SH-SY5Y (cell line): ENCODE measurements around the gene NKD1.

Source experiments
- GATA2 ChIP-seq: IDR thresholded peaks from 2 replicates; pipeline ENCODE4 v1.6.1; 2011; ENCODE audit warnings: mild to moderate bottlenecking, low read depth, low read length
- GATA3 ChIP-seq: IDR thresholded peaks from 2 replicates; pipeline ENCODE4 v1.6.1; 2011; ENCODE audit warnings: low read depth, mild to moderate bottlenecking, low read length, moderate library complexity

The NKD1 gene

DNA sequence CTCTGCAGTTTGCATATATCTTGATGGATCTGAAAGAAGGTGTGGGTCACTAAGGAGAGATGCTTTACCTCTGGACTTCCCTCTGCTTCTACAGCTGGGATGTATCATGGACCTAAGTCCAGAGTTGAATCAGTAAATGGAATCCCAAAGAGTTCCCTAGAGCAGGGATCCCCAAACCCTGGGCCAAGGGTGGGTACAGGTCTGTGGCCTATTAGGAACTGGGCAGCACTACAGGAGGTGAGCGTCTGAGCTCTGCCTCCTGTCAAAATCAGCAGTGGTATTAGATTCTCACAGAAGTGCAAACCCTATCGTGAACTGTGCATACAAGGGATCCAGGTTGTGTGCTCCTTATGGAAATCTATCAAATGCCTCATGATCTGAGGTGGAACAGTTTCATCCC lies 39.3 kb downstream of the NKD1 start:
- TF ChIP-seq GATA3 = no peak
- TF ChIP-seq GATA2 = no peak

DNA sequence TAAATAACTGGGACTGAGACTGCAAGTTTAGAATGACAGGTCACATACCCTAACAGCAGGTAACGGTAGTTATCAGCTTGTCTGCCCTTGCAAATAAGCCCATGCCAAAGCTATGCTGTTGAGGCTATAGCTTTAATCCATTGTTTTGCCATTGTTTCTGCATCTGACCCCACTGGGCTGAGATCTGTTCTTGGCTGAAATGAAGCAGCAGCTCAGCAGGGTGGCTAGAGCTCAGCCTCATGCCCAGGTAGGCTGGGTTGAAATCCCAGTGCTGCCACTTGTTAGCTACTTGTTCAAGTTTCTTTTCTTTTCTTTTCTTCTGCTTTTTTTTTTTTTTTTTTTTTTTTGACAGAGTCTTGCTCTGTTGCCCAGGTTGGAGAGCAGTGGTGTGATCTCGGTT lies 40.1 kb downstream of the NKD1 start:
- TF ChIP-seq GATA3 = no peak
- no peak for TF ChIP-seq GATA2

DNA sequence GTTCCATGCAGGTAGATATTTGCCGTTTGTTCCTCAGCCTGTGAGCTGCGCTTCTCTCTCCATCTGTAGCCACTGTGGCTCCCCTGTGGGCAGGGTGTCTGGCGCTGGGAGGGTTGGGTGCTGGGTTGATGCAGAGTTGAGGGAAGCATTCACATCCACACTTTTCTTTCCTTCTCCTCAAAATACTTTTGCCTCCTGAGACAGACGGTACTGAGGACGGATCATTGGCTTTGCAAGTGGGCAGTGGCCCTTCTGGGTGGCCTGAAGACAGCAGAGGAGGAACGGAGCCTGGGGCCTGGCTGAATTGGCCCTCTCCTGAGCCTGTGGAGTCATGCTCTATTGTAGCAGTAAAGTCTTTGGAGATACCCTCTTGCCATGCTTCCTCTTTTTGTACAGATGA lies 43.0 kb downstream of the NKD1 start:
- no peak for TF ChIP-seq GATA2
- TF ChIP-seq GATA3 = no peak

DNA sequence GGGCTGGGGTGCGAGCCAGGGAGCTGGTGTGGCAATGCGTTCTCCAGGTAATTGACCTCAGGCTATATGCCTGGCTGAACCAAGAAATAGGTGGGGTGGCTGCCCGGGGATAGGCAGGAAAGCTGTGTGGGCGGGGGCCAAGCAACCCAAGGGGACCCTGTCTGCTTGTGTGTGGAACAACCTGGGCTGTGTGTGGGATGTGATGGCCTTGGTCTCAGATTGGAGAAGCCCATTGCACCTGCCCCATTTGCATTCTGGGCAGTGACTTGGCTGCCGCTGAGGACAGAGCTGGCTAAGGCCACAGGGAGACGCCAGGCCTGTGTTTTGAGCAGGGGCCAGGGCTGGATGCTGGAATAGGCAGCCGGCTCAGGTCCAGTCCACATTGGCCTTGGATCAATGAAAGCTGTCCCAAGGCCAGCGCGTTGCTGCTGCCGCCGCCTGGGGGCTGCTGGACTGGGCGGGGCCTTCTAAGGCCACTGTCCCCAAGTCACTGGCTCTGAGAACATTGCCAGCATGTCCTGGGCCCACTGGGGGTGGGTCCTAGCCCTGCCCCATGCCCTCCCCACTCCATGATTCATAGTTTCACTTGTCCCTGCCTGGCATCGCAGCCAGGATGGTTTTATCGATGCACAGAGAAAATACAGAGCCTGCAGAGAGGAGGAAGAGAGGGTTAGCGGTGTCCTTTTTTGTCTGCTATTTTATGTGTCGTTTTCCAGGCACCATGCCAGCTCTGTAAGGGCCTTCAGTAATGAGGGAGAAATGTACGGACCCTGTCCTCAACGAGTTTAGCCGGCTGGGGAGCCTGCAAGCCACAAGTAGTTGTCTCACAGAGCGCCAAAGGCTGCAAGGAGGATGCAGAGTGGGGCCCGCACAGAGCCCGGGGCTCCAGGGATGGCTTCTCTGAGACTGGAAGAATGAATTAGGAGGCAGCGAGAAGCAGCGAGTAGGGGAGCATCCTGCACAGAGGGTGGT lies 43.9 kb downstream of the NKD1 start:
- TF ChIP-seq GATA3 = no peak
- TF ChIP-seq GATA2 = no peak

DNA sequence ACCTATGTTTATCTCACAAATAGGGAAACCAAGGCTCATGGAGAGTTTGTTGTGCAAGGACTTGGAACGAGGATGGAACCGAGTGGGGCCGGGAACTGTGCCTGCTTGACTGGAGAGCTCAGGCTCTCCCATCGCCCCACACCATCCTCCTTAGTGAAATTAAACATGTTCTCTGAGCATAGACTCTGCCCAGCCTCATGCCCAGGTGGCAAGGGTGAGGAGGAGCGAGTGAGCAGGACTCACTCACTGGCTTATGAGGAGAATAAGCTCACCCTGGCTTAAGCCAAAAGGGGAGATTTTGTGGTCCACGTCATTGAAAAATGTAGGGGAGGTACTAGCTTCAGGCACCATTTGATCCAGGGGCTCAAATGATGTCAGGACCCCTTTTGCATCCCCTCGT lies 44.8 kb downstream of the NKD1 start:
- no peak for TF ChIP-seq GATA3
- no peak for TF ChIP-seq GATA2

DNA sequence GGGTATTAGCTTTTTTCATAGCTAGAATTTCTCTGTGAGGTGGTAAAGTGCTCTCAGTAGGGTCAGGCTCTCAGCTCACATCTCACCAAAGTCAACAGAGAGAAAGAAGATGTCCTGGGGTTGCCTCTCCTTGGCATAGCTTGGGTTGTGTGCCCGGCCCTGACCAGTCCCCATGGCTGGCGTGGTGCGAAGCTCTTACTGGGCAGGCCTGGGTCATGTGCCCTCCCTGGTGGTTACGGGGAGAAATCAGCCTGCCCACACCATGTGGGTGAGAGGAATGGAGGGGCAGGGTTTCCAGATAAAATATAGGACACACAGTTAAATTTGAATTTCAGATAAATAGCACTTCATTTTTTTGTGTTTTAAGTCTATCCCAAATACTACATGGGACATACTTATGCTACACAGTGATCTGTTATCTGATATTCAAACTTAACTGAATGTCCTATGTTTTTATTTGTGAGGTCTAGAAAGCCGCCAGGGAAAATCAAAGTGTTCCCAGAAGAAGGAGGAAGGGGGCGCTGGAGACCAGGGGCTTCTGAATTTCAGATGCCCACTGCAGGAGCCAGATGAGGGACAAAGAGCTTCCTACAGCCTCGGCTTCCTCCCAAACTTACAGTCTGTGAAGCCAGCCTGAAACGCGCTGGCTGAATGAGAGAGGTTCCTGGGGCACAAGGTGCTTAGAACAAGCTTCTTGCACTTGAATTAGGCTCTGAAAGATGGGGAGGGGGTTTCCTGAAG lies 45.4 kb downstream of the NKD1 start:
- TF ChIP-seq GATA2 (no peak), GATA3 (no peak)

DNA sequence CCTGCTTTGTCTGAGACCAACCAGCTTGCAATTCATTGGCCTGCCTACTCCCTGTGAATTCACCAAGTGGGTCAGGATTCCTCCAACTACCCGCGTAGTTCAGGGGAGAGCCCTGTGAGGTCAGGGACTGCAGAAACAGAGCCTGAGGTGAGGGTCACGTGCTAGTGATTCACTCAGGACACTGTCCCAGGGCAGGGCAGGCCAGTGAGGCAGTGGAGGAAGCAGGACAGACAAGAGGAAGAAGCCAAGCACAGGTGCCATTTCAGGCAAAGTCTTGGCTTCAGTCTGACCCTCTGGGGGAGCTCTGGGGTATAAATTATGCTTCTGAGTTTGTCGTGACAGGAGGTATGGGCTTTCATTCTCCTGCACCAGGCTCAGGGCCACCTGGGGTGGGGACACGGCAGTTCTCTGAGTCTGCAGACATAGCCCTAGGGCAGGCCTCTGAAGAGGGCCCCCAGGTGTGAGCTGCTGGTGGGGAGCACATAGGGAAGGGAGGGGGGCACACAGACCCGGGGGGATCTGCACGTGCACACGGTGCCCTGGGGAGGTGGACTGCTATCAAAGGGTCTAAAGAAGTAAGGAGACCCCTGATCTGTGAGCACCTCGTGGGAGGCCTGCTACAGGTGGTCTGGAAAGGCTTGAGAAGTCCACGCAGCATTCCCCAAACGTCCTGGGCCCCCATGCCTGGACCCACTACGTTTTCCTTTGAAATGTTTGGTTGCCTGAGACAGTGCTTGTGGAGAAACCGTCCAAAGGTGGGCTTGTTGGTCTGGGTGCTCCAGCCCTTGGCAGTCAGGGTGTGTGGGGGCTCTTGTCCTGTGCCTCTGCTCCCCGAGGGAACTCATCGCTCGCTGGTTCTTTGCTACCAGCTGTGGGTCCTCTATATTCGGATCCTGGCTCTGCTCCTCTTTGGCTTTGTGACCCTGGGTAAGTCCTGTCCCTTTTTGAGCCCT lies 46.4 kb downstream of the NKD1 start:
- TF ChIP-seq GATA3 = no peak
- TF ChIP-seq GATA2 = no peak

DNA sequence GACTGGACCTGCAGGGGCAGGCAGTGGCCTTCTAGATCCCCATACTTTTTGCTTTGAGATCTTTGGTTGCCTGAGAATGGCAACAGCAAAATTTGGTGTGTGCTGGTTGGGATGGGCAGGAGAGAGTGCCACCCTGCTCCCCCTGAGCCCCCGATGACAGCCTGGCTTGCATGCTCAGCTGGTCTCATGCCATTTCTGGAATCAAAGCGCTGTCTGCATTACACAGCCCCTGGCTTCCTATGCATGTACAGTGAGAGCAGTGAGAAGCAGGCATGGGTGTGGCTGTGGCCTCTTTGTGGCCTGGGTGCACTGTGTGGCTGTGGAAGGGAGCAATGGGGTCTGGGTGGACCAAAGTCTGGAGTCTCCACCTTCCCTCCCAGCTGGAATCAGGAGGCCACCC lies 47.7 kb downstream of the NKD1 start:
- TF ChIP-seq GATA3 (no peak), GATA2 (no peak)

DNA sequence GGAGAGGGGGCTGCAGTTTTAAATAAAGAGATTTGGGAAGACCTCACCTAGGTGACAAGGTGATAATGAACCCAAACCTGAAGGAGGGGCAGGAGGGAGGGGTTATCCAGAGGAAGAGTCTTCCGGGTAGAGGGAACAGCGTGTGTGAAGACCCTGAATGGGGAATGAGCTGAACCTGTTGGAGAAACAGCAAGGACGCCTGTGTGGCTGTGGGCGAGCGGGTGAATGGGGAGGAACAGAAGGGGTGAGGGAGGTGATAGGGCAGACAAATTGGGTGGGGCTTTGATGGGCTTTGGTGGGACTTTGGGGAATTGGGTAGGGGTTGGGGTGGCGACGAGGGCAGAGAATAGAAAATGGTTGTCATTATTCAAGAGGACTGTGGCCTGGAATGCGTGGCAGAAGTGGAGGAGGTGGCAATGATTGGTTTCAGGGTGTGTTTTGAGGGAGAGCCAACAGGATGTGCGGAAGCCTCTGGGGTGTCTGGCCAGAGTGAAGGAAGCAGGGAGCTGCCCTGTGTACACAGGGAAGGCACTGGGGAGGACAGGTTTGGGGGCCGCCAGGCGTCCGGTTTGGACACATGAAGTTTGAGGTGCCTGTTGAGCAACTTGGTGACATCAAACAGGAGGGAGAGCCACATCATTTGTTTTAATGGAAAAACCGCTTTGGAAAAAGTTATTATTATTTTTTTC lies 48.7 kb downstream of the NKD1 start:
- TF ChIP-seq GATA3 (no peak), GATA2 (no peak)

DNA sequence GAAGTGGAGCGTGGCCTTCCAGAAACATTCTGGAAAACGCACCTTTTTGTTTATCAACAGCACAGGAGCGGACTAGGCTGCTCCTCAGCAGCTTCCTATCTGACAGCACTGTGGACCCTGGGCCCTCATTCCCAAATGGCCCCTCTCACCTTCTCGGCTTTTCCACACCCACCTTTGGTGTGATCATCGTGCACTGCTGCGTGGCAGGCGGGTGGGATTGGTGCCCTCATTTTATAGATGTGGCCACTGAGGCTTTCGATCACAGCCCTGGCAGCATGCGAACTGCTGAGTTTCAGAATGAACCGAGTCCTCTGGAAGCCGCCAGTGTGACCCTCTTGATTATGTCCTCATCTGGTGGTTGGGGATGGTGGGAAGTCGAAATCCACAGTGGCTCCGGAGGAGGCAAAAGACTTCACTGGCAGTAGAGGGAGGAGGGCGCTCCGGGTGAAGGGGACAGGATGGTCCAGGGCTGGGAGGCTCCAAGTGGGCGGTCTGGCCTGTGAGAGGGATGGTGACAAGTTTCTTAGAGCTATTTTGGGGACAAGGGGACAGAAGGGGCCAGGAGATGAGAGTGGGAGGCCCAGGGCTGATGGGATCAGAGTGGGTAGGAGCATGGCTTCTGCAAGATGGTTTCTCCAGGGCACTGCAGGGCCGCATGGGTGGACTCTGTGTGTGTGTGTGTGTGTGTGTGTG lies 49.5 kb downstream of the NKD1 start:
- no peak for TF ChIP-seq GATA3
- no peak for TF ChIP-seq GATA2

DNA sequence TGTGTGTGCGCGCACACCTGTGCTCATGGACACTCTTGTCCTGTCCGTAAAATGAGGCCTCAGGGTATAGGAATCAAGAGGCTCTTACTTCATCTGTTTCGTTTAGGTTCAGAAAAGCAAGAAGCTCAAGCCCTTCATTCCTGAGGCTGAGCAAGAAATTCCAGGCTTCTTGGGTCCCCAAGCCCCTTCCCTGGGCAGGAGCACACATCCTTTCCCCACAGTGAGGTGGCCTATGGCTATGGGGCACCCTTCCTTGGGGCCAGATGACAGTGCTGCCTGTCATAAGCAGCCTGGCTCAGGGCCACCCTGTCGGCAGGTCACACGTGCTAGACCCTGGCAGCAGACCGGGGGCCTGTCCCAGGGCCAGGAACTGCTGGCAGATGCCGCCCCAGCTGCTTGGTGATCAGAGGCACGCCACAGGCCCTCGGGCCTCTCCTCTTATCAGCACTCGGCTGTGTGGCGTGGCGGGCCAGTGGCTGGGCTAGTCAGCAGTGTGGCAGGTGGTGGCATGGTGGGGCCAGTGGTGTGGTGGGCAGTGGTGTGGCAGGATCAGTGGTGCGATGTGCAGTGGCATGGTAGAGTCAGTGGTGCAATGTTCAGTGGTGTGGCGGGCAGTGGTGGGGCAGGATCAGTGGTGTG lies 50.2 kb downstream of the NKD1 start:
- no peak for TF ChIP-seq GATA3
- TF ChIP-seq GATA2 = no peak

DNA sequence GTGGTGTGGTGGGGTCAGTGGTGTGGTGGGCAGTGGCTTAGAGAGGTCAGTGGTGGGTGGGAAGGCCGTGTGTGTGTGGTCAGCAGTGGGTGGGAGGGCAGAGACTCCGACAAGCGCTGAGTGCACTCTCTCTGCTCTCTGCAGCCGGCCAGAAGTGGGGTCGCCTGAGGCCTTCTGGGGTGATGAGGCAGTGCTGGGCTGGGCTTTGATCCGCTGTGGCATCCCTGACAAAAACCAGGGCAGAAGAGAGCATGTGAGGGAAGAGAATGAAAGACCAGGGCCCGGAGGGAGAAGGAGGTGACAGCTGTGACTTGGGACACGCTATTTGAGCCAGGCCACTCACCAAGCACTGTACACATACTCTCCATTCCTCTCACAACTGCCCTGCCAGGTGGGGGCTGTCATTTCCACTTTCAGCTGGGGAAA lies 50.8 kb downstream of the NKD1 start:
- no peak for TF ChIP-seq GATA3
- TF ChIP-seq GATA2 = no peak
